ENCODE data around the gene GAS2L2.
"Not testable (repeated sequence)": the region's sequence is repeated elsewhere in the genome, so short reads cannot be mapped to it uniquely, and the experiment has no call there.

Gene GAS2L2

DNA sequence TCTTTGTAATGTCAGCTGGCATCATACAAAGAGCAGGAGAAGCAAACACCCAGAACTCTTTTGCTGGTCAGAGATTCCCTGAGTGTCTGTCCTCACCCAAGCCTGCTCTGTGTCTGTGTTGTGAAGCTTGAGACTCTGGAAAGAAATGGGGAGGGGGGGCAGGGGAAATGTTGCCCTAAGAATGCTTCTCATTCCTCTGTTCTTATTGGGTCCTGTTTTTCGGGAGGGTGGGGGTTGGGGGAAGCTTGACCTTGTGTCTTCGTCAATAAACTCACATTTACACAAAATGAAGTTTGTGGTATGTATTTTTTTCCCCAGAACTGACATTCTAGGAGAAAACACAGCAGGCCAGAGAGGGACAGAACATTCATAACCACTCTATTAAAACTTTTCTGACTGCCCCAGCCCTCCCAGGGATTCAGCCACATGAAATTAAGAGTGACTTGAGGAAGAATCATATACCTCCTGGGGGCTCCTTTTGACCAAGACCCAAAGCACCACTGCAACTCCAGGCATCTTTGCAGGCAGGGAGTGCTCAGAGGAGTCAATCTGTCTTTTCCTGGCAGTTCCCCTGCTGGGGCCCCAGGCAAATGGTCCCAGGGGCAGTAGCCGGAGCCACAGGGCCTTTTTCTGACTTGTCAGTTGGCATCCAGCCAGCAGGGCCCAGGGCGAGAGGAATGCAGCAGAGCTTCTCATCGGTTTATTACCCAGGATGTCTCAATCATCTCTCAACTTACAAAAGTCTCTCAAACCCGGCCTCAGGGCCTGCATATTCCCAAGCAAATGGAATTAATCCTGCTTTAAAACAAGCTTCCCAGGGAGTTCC is 26.7 kb downstream of the GAS2L2 start:
- DNase-seq, result peak; percentile 31

GRCh38 chr17:35725802-35726126 is 27.3 kb downstream of the GAS2L2 start:
- no peak for DNase-seq

GRCh38 chr17:35725058-35725457 is 28.0 kb downstream of the GAS2L2 start:
- no peak for DNase-seq

DNA sequence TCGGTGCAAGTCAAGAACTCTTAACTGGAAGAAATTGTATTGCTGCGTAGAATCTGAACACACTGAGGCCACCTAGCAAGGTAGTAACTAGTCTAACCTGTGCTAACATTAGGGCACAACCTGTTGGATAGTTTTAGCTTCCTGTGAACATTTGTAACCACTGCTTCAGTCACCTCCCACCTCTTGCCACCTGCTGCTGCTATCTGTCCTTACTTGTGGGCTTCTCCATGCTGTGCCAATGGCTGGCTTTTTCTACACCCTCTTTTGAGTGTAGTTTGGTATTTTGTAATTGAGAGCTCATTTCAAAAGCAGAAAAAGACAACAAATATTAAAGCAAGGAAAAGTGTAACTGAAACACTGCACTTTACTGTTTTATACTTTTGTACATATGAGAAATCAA is 29.3 kb downstream of the GAS2L2 start:
- no peak for DNase-seq

GRCh38 chr17:35717475-35717874 is 35.6 kb downstream of the GAS2L2 start:
- DNase-seq, result no peak

GRCh38 chr17:35716897-35717465 is 36.1 kb downstream of the GAS2L2 start:
- DNase-seq, result no peak

GRCh38 chr17:35716173-35716572 is 36.9 kb downstream of the GAS2L2 start:
- DNase-seq, result no peak

DNA sequence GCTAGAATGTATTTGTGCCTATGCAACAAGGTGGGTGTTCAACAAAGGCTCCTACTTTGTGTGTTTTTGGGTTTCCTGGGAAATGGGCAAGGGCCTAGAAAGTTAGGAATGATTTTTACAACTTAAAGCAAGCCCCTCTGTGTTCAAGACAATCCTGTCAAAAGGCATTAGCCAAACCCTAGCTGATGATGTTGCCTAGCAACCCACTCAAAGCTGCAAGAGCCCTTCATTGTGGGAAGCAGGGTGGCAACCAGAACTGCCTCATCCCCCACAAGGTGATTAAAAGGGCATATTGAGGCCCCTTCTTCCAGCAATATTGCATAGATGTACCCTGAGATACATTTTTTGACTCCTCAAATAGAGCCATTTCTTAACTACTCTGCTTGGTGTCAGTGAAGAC is 37.6 kb downstream of the GAS2L2 start:
- no peak for DNase-seq

GRCh38 chr17:35714988-35715387 is 38.1 kb downstream of the GAS2L2 start:
- no peak for DNase-seq

DNA sequence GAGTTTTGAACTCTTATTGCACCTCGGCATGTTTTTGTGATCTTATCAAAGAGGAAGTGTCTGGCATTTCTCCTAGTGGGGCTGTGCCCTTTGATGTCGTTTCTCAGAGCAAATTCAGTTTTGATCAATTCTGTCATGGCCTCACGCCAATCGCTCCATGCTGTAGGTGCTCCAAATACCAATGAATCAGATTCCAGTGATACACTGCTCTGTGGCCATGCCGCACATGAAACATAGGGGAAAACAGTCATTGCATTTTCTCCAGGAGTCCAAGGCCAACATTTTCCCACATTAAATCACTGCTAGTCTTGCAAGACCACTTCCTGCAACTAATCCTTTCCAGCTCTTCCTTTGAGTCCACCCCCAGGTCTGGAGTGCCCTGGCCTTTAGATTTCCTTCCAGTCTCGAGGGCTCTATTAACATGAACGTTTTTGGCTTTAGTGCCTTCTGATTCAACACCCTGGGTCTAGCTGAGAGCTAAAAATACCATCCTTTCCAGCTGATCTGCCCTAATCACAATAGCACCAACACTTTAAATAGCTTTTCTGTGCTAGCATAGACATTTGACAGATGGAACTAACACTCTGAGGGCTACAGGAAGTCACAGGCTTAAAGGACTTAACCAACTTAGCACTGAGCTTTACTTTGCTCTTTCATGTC is 39.8 kb downstream of the GAS2L2 start:
- DNase-seq, result no peak

GRCh38 chr17:35710950-35711349 is 42.1 kb downstream of the GAS2L2 start:
- DNase-seq, result no peak

- DNase-seq, result no peak
Measured at GRCh38 chr17:35709874-35710273, 43.2 kb downstream of the GAS2L2 start.

- no peak for DNase-seq
Measured at GRCh38 chr17:35708951-35709350, 44.1 kb downstream of the GAS2L2 start.

DNA sequence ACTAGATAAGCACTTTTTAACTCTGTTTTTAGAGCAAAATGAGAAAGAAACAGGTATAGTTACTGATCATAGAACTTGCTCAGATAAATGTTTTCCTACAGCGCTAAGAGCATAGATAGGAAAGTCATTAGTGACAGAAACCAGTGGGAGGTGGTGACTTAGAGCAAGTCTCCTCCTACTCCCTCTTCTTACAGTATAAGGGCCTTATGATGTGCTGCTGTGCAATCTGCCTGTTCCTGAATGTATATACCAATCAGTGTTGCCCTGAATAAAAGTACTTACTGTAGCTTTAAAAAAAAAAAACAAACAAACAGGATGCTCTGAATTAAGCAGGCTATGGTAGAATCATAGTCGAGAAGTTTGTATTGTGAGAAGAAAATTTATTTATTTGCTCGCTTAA is 44.9 kb downstream of the GAS2L2 start:
- DNase-seq, result no peak

DNA sequence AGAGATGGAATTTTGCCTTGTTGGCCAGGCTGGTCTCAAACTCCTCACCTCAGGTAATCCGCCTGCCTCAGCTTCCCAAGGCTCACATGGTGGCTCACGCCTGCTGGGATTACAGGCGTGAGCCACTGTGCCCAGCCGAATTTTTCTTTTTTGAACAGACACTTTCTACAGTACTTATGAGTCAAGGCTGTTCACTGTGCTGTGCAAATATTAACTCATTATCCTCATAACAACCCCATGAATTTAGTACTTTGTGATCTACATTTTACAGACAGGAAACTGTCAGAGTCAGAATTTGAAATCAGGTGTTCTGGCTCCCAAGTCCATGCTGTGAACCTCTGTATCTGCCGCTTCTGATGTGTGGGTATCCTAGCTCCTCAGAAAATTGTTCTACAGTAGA is 47.3 kb downstream of the GAS2L2 start:
- DNase-seq, result no peak

- no peak for DNase-seq
Measured at GRCh38 chr17:35705230-35705629, 47.8 kb downstream of the GAS2L2 start.

- not testable (repeated sequence) for DNase-seq
Measured at GRCh38 chr17:35703308-35703707, 49.7 kb downstream of the GAS2L2 start.

DNA sequence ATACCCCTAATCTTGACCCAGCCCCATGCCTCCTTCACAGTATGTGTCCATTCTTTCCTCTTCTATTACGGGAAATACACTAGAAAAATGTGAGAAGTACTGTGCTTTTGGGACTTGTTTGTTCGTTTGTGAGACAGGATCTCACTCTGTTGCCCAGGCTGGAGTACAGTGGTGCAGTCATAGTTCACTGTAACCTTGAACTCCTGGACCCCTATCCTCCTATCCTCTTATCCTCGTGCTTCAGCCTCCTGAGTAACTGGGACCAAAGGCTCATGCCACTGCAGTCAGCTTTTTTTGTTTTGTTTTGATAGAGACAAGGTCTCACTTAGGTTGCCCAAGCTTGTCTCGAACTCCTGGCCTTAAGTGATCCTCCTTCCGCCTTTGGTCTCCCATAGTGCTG is 51.5 kb downstream of the GAS2L2 start:
- DNase-seq, result no peak

GRCh38 chr17:35700150-35700549 is 52.9 kb downstream of the GAS2L2 start:
- no peak for DNase-seq

- no peak for DNase-seq
Measured at GRCh38 chr17:35698800-35699199, 54.2 kb downstream of the GAS2L2 start.

DNA sequence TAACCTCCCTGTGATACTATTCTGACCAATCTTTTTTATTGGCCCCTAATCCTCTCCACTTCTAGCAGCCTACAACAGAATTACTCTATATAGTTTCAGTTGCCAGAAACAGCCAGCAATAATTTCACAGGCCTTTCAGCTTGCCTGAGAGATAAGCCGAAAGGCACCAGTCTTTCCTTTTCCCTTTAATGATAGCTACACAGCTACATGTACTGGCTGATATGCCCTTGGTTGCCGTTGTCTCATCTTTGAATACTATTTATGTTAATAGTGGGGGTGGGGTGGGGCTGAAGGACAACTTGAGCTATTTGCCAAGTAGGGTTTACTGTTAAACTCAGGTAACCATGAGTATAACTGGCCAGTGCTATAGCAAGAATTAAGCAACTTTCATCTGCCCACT is 57.4 kb downstream of the GAS2L2 start:
- DNase-seq, result no peak

DNA sequence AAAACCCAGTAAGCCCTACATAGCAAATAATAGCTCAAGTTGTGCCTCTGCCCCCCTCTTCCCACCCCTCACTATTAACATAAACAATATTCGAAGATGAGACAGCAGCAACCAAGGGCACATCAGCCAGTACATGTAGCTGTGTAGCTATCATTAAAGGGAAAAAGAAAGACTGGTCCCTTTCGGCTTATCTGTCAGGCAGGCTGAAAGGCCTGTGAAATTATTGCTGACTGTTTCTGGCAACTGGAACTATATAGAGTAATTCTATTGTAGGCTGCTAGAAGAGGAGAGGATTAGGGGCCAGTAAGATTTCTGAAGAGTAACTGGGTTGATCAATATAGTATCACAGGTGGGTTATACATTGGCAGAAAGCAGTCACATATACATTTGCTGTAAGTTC is 58.1 kb downstream of the GAS2L2 start:
- no peak for DNase-seq
